K562 (cell line): ENCODE data around the gene NPFFR1. TPM values are rescaled to one million over a fixed set of nuclear protein-coding genes. Genes with fewer than 3 reads are reported as not detected.

Source experiments
- ATAC-seq: fragments of 200-7000 bp; cut with Tn5 transposase; 3 replicates; pipeline ENCODE4 v1.9.1; 2020; ENCODE audit warnings: moderate library complexity
- BruUV-seq: library from RNA; stranded (reverse); fragments of 400-500 nt; replicated peaks from 2 replicates; lab custom pipeline; 2021; lab: Mats Ljungman, UMichigan
- CTCF ChIA-PET: fragments of 300-600 bp; formaldehyde crosslinking; extraction: SDS; loops from one replicate; lab custom pipeline; 2021; ENCODE audit warnings: low intra/inter-chr PET ratio; lab: Yijun Ruan, JAX
- POLR2A ChIA-PET: fragments of 300-600, 350-650 bp; sonication (Branson Sonifier 250); formaldehyde crosslinking; extraction: SDS; loops from one replicate; lab custom pipeline; 2021; ENCODE audit warnings: antibody characterized with exemption, inconsistent platforms; lab: Yijun Ruan, JAX
- DNase-seq, 4 experiments: peaks; one replicate each; pipeline versions ENCODE4 v3.0.0 to v3.0.0-alpha.2; 2011 to 2018; ENCODE audit warnings: low spot score in 3 of 4, mixed read lengths in 3 of 4; ENCODE audit errors: extremely low read depth in 1 of 4
- FAIRE-seq: peaks from 2 replicates; lab custom pipeline; 2011; peaks lifted over from hg19 to GRCh38; lab: Jason Lieb, UNC
- H2AFZ ChIP-seq: 2 replicates; pipeline ENCODE4 v1.6.0; 2011; ENCODE audit warnings: low read depth, low read length, control low read depth, inconsistent platforms
- H3K27ac ChIP-seq: fragments of 200-600 bp; 3 replicates; pipeline ENCODE4 v1.8.0; 2011; ENCODE audit warnings: low read depth, mild to moderate bottlenecking, control low read depth, inconsistent platforms, low read length, moderate library complexity, mixed read lengths; ENCODE audit errors: extremely low read depth
- H3K27me3 ChIP-seq, 2 experiments: fragments of 300-600 bp in 1 of 2; 2 replicates in 1 of 2; 3 replicates in 1 of 2; pipeline versions ENCODE4 v1.6.0 to v1.8.0; 2011; ENCODE audit warnings: inconsistent platforms in 2 of 2, low read length in 2 of 2, mild to moderate bottlenecking in 1 of 2, mixed read lengths in 1 of 2, moderate library complexity in 1 of 2; ENCODE audit not compliant: control insufficient read depth in 2 of 2, insufficient read depth in 2 of 2
- H3K36me3 ChIP-seq: fragments of 300-600 bp; 3 replicates; pipeline ENCODE4 v1.8.0; 2011; ENCODE audit warnings: mild to moderate bottlenecking, low read length, inconsistent platforms; ENCODE audit not compliant: control insufficient read depth, insufficient read depth
- H3K4me1 ChIP-seq, 2 experiments: fragments of 200-600 bp in 1 of 2; replicated peaks in 1 of 2; 2 replicates in 1 of 2; 3 replicates in 1 of 2; pipeline versions ENCODE4 v1.5.1 to v1.8.0; 2011; ENCODE audit warnings: inconsistent platforms in 2 of 2, low read length in 2 of 2, mild to moderate bottlenecking in 1 of 2, mixed read lengths in 1 of 2, moderate library complexity in 1 of 2; ENCODE audit not compliant: control insufficient read depth in 2 of 2, insufficient read depth in 2 of 2
- H3K4me2 ChIP-seq: 2 replicates; pipeline ENCODE4 v1.6.1; 2011; ENCODE audit warnings: low read length, control low read depth, inconsistent platforms, mixed read lengths; ENCODE audit not compliant: insufficient read depth
- H3K4me3 ChIP-seq: fragments of 200-600 bp; sonication (generic), shearing (Covaris generic); 2 replicates; pipeline ENCODE4 v1.5.1; 2016; ENCODE audit warnings: control low read depth, inconsistent platforms
- H3K79me2 ChIP-seq: fragments of 200-600 bp; 3 replicates; pipeline ENCODE4 v1.8.0; 2011; ENCODE audit warnings: low read length, inconsistent platforms; ENCODE audit not compliant: control insufficient read depth, insufficient read depth
- H3K9ac ChIP-seq, 2 experiments: 2 replicates each; pipeline versions ENCODE4 v1.6.0 to v1.6.1; 2011; ENCODE audit warnings: low read depth in 2 of 2, low read length in 2 of 2, control low read depth in 1 of 2, inconsistent platforms in 1 of 2, mild to moderate bottlenecking in 1 of 2, mixed read lengths in 1 of 2; ENCODE audit not compliant: insufficient read depth in 1 of 2
- H3K9me1 ChIP-seq: one replicate; pipeline ENCODE4 v1.6.0; 2011; ENCODE audit warnings: inconsistent platforms, mild to moderate bottlenecking, low read length, moderate library complexity; ENCODE audit not compliant: control insufficient read depth, insufficient read depth
- H3K9me3 ChIP-seq: replicated peaks from 2 replicates; pipeline ENCODE4 v1.5.1; 2011; ENCODE audit warnings: low read depth, low read length, inconsistent platforms; ENCODE audit not compliant: control insufficient read depth, insufficient read depth
- H4K20me1 ChIP-seq: replicated peaks from 2 replicates; pipeline ENCODE4 v1.6.1; 2011; ENCODE audit warnings: low read length, inconsistent platforms, mixed read lengths; ENCODE audit not compliant: control insufficient read depth, insufficient read depth
- CBFA2T3 ChIP-seq: fragments of 450-650 bp; IDR thresholded peaks from 2 replicates; pipeline ENCODE4 v1.6.1; 2017
- GATAD2A ChIP-seq: fragments of 450-650 bp; IDR thresholded peaks from 2 replicates; pipeline ENCODE4 v1.6.1; 2017
- MECOM ChIP-seq: fragments of 250-450 bp; sonication (Bioruptor Pico); IDR thresholded peaks from 2 replicates; pipeline ENCODE4 v1.8.0; 2022; ENCODE audit warnings: inconsistent platforms
- NRF1 ChIP-seq, 2 experiments: fragments of 450-650 bp; IDR thresholded peaks in 1 of 2; conservative IDR thresholded peaks in 1 of 2; 2 replicates each; pipeline ENCODE4 v1.6.1; 2014; ENCODE audit warnings: mild to moderate bottlenecking in 2 of 2
- PHB ChIP-seq: fragments of 250-450 bp; sonication (Bioruptor Pico); IDR thresholded peaks from 2 replicates; pipeline ENCODE4 v1.5.0; 2021
- PHF20 ChIP-seq: fragments of 450-650 bp; IDR thresholded peaks from 2 replicates; pipeline ENCODE4 v1.6.1; 2018; ENCODE audit not compliant: partially characterized antibody
- PPARD ChIP-seq: fragments of 250-450 bp; sonication (Bioruptor Pico); IDR thresholded peaks from 2 replicates; pipeline ENCODE4 v1.8.0; 2022; ENCODE audit warnings: inconsistent platforms, mild to moderate bottlenecking, moderate library complexity
- TOE1 ChIP-seq, 2 experiments: fragments of 450-650 bp in 1 of 2; sonication (generic) in 1 of 2; formaldehyde crosslinking in 1 of 2; IDR thresholded peaks; 2 replicates each; pipeline versions ENCODE4 v1.7.1 to v1.8.0; 2016 to 2022; ENCODE audit warnings: borderline replicate concordance in 2 of 2, mild to moderate bottlenecking in 2 of 2, antibody characterized with exemption in 1 of 2, inconsistent platforms in 1 of 2, low read depth in 1 of 2, missing genetic modification reagents in 1 of 2, moderate library complexity in 1 of 2
- ZBTB34 ChIP-seq: fragments of 250-450 bp; sonication (Bioruptor Pico); IDR thresholded peaks from 2 replicates; pipeline ENCODE4 v1.8.0; 2021; ENCODE audit warnings: mild to moderate bottlenecking, moderate library complexity
- ZBTB43 ChIP-seq: sonication (generic); formaldehyde crosslinking; IDR thresholded peaks from 2 replicates; pipeline ENCODE4 v1.8.0; 2023; ENCODE audit warnings: mild to moderate bottlenecking, missing genetic modification reagents
- ZC3H11A ChIP-seq: IDR thresholded peaks from 2 replicates; pipeline ENCODE4 v1.6.1; 2012; ENCODE audit warnings: low read depth, low read length, improper control_type of control experiment
- ZNF212 ChIP-seq: fragments of 450-650 bp; formaldehyde crosslinking; IDR thresholded peaks from 2 replicates; pipeline ENCODE4 v1.4.0; 2020; ENCODE audit warnings: mild to moderate bottlenecking
- ZNF217 ChIP-seq: sonication (generic); formaldehyde crosslinking; IDR thresholded peaks from 2 replicates; pipeline ENCODE4 v1.8.0; 2022; ENCODE audit warnings: mild to moderate bottlenecking, missing genetic modification reagents
- WGBS: fragments of 100-300 bp; shearing (Covaris generic); methylation state at CpG from one replicate; pipeline ENCODE4 v1.1.6; 2016; ENCODE audit warnings: low coverage, mixed read lengths; ENCODE audit not compliant: insufficient coverage; ENCODE audit errors: missing lambda C conversion rate; 5-methylcytosine and 5-hydroxymethylcytosine counted together
- in situ Hi-C: fragments of 300-500 bp; cut with MboI; formaldehyde crosslinking; loops from 4 replicates; pipeline ENCODE4 v1.15.0; 2018; ENCODE audit warnings: inconsistent platforms, mixed read lengths
- intact Hi-C: fragments of 100-400 bp; cut with micrococcal nuclease; formaldehyde crosslinking; loops from 2 replicates; pipeline ENCODE4 v1.14.2; 2022
- polyA plus RNA-seq, 8 experiments: library from polyadenylated mRNA; depleted of rRNA in 4 of 8; stranded (reverse) in 5 of 8; unstranded in 3 of 8; fragments of >200 nt; fragmentation: Nextera tagmentation in 2 of 8; fragmentation: Illumina TruSeq in 1 of 8; extraction: Ambion mirVana in 2 of 8; extraction: Trizol in 1 of 8; gene quantifications; 2 replicates each; pipeline versions ENCODE4 v1.2.1 to v1.2.3, GENCODE V29; 2011 to 2014; ENCODE audit warnings: inconsistent platforms in 1 of 8, missing spikeins in 1 of 8
- total RNA-seq, 7 experiments: library from RNA; depleted of rRNA in 6 of 7; stranded (reverse); fragments of >200 nt in 6 of 7; fragmentation: Illumina TruSeq in 2 of 7; extraction: Trizol in 2 of 7; gene quantifications; 2 replicates each; pipeline versions ENCODE4 v1.2.1 to v1.2.3, GENCODE V29; 2011 to 2021; ENCODE audit warnings: low replicate concordance in 1 of 7

Gene NPFFR1
- total and polyA plus RNA-seq, 9 of the 15 experiments (the other 6 are each of a cell fraction or from before 2014, with no cell fraction given): under 0.01 TPM; not detected in 8

- TF ChIP-seq ZC3H11A (no peak), NRF1 (conservative IDR thresholded peaks at IDR 0.05 in 1 of 2, IDR thresholded peaks at IDR 0.05 in 1 of 2) (no peak), PHF20 (no peak), PPARD (CRISPR knock-in tag) (no peak), GATAD2A (no peak), ZNF212 (CRISPR knock-in tag) (no peak), CBFA2T3 (no peak), PHB (no peak), ZBTB43 (CRISPR knock-in tag) (no peak), MECOM (CRISPR knock-in tag) (no peak), ZNF217 (CRISPR knock-in tag) (no peak)
These were observed 27.9 kb upstream of the NPFFR1 start (continued) for GRCh38 chr10:70311698-70312097.

GRCh38 chr10:70309661-70310060, 25.9 kb upstream of the NPFFR1 start:
- BruUV-seq: no TSS peak
- Histone ChIP-seq H3K79me2 (no peaks in the 10 kb centered on the region), H3K4me2 (no peak overlapping the region), H3K4me3 (no peak overlapping the region), H3K9me1 (peaks cover 4% of the 10 kb centered on the region), H3K36me3 (no peaks in the 10 kb centered on the region), H3K27me3 (peaks cover 0 to 5% of the 10 kb centered on the region in 2 experiments; a peak in 1 of 5 replicates), H3K9me3 (no peaks in the 10 kb centered on the region), H3K9ac (no peak overlapping the region), H4K20me1 (peaks cover 4% of the 10 kb centered on the region; the same call in 1 of the 2 replicates), H2AFZ (no peak overlapping the region), H3K4me1 (peaks cover 0 to 2% of the 10 kb centered on the region in 2 experiments; a peak in 1 of 5 replicates), H3K27ac (no peak overlapping the region)
- ATAC-seq (no peak), FAIRE-seq (no peak), DNase-seq (no peak)
- intact Hi-C loops (no loop called here), in situ Hi-C loops (no loop called here)
- TF ChIP-seq TOE1 (IDR thresholded peaks at IDR 0.05; ENCODE audit: borderline replicate concordance) (no peak), TOE1 (CRISPR knock-in tag; IDR thresholded peaks at IDR 0.05; ENCODE audit: borderline replicate concordance, low read depth) (no peak), ZBTB34 (CRISPR knock-in tag) (no peak)
- CTCF ChIA-PET: no interaction called here
- 9% methylated on average over 7 of the region's 7 CpGs for WGBS
- POLR2A ChIA-PET: interaction anchor here (0.8 to 1.2 kb wide), 2 partner anchors 11 to 37 kb away, joined by 3 read pairs; no protein-coding TSS in a partner anchor
